HCT116 (cell line): Measurements from ENCODE around the gene RYR2.

Experiments
- ELF1 ChIP-seq: IDR thresholded peaks from 2 replicates; pipeline ENCODE4 v1.6.1; 2012; ENCODE audit warnings: low read depth, borderline replicate concordance
- EZH2 ChIP-seq: fragments of 200-600 bp; sonication (generic); IDR thresholded peaks from 2 replicates; pipeline ENCODE4 v1.6.1; 2017; ENCODE audit warnings: antibody characterized with exemption, mixed run types
- EZH2phosphoT487 ChIP-seq: fragments of 200-600 bp; IDR thresholded peaks from 2 replicates; pipeline ENCODE4 v1.6.1; 2018; ENCODE audit warnings: antibody characterized with exemption, borderline replicate concordance
- POLR2A ChIP-seq: IDR thresholded peaks from 2 replicates; pipeline ENCODE4 v1.7.0; 2011; ENCODE audit warnings: borderline replicate concordance; ENCODE audit not compliant: insufficient read depth, insufficient read length; ENCODE audit errors: extremely low read depth
- POLR2AphosphoS5 ChIP-seq: IDR thresholded peaks from 2 replicates; pipeline ENCODE4 v1.6.1; 2011; ENCODE audit warnings: mild to moderate bottlenecking, low read depth, low read length, moderate library complexity
- SIN3A ChIP-seq: IDR thresholded peaks from 2 replicates; pipeline ENCODE4 v1.6.1; 2012; ENCODE audit warnings: low read depth
- ZFX ChIP-seq: fragments of 450-650 bp; IDR thresholded peaks from 2 replicates; pipeline ENCODE4 v1.6.1; 2017
- ZNF274 ChIP-seq: fragments of 200-500 bp; sonication (Bioruptor generic); IDR thresholded peaks from 2 replicates; pipeline ENCODE4 v1.6.1; 2014; ENCODE audit warnings: mild to moderate bottlenecking, low read depth, low read length, inconsistent platforms
- TF ChIP-seq, protein P1 (sequence below): IDR thresholded peaks from 2 replicates; pipeline ENCODE4 v1.6.1; 2012; ENCODE audit warnings: low read depth
- TF ChIP-seq, protein P2 (sequence below), 3 experiments: fragments of 200-600 bp in 1 of 3; sonication (generic) in 1 of 3; IDR thresholded peaks in 2 of 3; conservative IDR thresholded peaks in 1 of 3; 2 replicates each; pipeline ENCODE4 v1.5.1; 2012 to 2017; ENCODE audit warnings: low read depth in 2 of 3, low read length in 2 of 3, antibody characterized with exemption in 1 of 3, borderline replicate concordance in 1 of 3, control low read depth in 1 of 3, mild to moderate bottlenecking in 1 of 3, mixed read lengths in 1 of 3, mixed run types in 1 of 3, moderate library complexity in 1 of 3; ENCODE audit not compliant: insufficient read depth in 1 of 3
- TF ChIP-seq, protein P3 (sequence below): IDR thresholded peaks from 2 replicates; pipeline ENCODE4 v1.6.1; 2012
- TF ChIP-seq, protein P4 (sequence below): IDR thresholded peaks from 2 replicates; pipeline ENCODE4 v1.6.1; 2012

DNA sequence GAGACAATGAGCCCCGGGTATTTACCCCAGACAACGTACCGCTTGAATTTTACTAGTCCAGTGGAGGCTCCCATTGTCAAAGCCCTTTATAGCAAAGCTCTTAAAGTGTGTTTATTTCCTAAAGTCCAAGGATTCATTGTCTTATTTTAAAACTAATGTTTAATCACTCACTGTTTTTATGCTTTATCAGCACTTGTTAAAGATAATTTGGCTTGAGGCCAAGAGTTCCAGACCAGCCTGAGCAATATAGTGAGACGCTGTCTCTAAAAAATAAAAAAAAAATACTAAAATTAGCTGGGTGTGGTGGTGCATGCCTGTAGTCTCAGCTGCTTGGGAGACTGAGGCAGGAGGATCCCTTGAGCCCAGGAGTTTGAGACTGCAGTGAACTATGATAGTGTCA, 202.8 kb downstream of the RYR2 start:
- TF ChIP-seq, protein P1, sequence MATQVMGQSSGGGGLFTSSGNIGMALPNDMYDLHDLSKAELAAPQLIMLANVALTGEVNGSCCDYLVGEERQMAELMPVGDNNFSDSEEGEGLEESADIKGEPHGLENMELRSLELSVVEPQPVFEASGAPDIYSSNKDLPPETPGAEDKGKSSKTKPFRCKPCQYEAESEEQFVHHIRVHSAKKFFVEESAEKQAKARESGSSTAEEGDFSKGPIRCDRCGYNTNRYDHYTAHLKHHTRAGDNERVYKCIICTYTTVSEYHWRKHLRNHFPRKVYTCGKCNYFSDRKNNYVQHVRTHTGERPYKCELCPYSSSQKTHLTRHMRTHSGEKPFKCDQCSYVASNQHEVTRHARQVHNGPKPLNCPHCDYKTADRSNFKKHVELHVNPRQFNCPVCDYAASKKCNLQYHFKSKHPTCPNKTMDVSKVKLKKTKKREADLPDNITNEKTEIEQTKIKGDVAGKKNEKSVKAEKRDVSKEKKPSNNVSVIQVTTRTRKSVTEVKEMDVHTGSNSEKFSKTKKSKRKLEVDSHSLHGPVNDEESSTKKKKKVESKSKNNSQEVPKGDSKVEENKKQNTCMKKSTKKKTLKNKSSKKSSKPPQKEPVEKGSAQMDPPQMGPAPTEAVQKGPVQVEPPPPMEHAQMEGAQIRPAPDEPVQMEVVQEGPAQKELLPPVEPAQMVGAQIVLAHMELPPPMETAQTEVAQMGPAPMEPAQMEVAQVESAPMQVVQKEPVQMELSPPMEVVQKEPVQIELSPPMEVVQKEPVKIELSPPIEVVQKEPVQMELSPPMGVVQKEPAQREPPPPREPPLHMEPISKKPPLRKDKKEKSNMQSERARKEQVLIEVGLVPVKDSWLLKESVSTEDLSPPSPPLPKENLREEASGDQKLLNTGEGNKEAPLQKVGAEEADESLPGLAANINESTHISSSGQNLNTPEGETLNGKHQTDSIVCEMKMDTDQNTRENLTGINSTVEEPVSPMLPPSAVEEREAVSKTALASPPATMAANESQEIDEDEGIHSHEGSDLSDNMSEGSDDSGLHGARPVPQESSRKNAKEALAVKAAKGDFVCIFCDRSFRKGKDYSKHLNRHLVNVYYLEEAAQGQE: no peak
- no peak for TF ChIP-seq EZH2phosphoT487
- no peak for TF ChIP-seq ZFX
- TF ChIP-seq, protein P2, sequence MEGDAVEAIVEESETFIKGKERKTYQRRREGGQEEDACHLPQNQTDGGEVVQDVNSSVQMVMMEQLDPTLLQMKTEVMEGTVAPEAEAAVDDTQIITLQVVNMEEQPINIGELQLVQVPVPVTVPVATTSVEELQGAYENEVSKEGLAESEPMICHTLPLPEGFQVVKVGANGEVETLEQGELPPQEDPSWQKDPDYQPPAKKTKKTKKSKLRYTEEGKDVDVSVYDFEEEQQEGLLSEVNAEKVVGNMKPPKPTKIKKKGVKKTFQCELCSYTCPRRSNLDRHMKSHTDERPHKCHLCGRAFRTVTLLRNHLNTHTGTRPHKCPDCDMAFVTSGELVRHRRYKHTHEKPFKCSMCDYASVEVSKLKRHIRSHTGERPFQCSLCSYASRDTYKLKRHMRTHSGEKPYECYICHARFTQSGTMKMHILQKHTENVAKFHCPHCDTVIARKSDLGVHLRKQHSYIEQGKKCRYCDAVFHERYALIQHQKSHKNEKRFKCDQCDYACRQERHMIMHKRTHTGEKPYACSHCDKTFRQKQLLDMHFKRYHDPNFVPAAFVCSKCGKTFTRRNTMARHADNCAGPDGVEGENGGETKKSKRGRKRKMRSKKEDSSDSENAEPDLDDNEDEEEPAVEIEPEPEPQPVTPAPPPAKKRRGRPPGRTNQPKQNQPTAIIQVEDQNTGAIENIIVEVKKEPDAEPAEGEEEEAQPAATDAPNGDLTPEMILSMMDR (IDR thresholded peaks at IDR 0.05 in 2 of 3, conservative IDR thresholded peaks at IDR 0.05 in 1 of 3; ENCODE audit: borderline replicate concordance in 1 of 3, insufficient read depth in 1 of 3, low read depth in 2 of 3, low read length in 2 of 3): no peak
- no peak for TF ChIP-seq ZNF274
- TF ChIP-seq POLR2A: no peak
- TF ChIP-seq SIN3A: no peak
- TF ChIP-seq, protein P3, sequence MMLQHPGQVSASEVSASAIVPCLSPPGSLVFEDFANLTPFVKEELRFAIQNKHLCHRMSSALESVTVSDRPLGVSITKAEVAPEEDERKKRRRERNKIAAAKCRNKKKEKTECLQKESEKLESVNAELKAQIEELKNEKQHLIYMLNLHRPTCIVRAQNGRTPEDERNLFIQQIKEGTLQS: no peak
- no peak for TF ChIP-seq EZH2
- TF ChIP-seq POLR2AphosphoS5: no peak
- no peak for TF ChIP-seq ELF1
- TF ChIP-seq, protein P4, sequence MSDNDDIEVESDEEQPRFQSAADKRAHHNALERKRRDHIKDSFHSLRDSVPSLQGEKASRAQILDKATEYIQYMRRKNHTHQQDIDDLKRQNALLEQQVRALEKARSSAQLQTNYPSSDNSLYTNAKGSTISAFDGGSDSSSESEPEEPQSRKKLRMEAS: no peak
